ENCODE data around the gene SLC35G6.
A peak's percentile ranks its signal among the peaks of the same experiment; 100 is the strongest.

SLC35G6 gene

GRCh38 chr17:7502171-7502847 is 21.1 kb downstream of the SLC35G6 start:
- no peak for DNase-seq (ENCODE audit: low read depth)
- no peak overlapping the region for H3K4me3 ChIP-seq (ENCODE audit: low read depth, low read length)
- no peak for TF ChIP-seq CTCF (IDR thresholded peaks at IDR 0.05; ENCODE audit: low read depth, low read length, missing control alignments)

- TF ChIP-seq CTCF (IDR thresholded peaks at IDR 0.05; ENCODE audit: low read depth, low read length, missing control alignments): peak; percentile 28
- H3K4me3 ChIP-seq (ENCODE audit: low read depth, low read length): no peak overlapping the region
- no peak for DNase-seq (ENCODE audit: low read depth)
Observed at GRCh38 chr17:7502987-7503386, 21.7 kb downstream of the SLC35G6 start.

- H3K4me3 ChIP-seq (ENCODE audit: low read depth, low read length): no peak overlapping the region
- no peak for TF ChIP-seq CTCF (IDR thresholded peaks at IDR 0.05; ENCODE audit: low read depth, low read length, missing control alignments)
- no peak for DNase-seq (ENCODE audit: low read depth)
Observed at GRCh38 chr17:7503521-7503920, 22.3 kb downstream of the SLC35G6 start.

- no peak for TF ChIP-seq CTCF (IDR thresholded peaks at IDR 0.05; ENCODE audit: low read depth, low read length, missing control alignments)
- no peak for DNase-seq (ENCODE audit: low read depth)
Observed at GRCh38 chr17:7508145-7508544, 26.9 kb downstream of the SLC35G6 start.

GRCh38 chr17:7508846-7509245 is 27.6 kb downstream of the SLC35G6 start:
- no peak for DNase-seq (ENCODE audit: low read depth)
- no peak for TF ChIP-seq CTCF (IDR thresholded peaks at IDR 0.05; ENCODE audit: low read depth, low read length, missing control alignments)

More at GRCh38 chr17:7508145-7508544, 26.9 kb downstream of the SLC35G6 start:
- H3K4me3 ChIP-seq (ENCODE audit: low read depth, low read length): no peak overlapping the region

GRCh38 chr17:7509937-7510336 is 28.7 kb downstream of the SLC35G6 start:
- no peak for DNase-seq (ENCODE audit: low read depth)
- TF ChIP-seq CTCF (IDR thresholded peaks at IDR 0.05; ENCODE audit: low read depth, low read length, missing control alignments): no peak
- H3K4me3 ChIP-seq (ENCODE audit: low read depth, low read length): no peak overlapping the region

More at GRCh38 chr17:7508846-7509245, 27.6 kb downstream of the SLC35G6 start:
- H3K4me3 ChIP-seq (ENCODE audit: low read depth, low read length): no peak overlapping the region

- no peak for TF ChIP-seq CTCF (IDR thresholded peaks at IDR 0.05; ENCODE audit: low read depth, low read length, missing control alignments)
- H3K4me3 ChIP-seq (ENCODE audit: low read depth, low read length): no peak overlapping the region
- DNase-seq (ENCODE audit: low read depth): no peak
Observed at GRCh38 chr17:7511108-7511507, 29.9 kb downstream of the SLC35G6 start.
